RPMI8226 (cell line): ENCODE results near the gene FRAS1.
"Not testable (repeated sequence)": the region's sequence is repeated elsewhere in the genome, so short reads cannot be mapped to it uniquely, and the experiment has no call there.

ENCODE experiments used
- DNase-seq: peaks from one replicate; pipeline ENCODE4 v3.0.0-alpha.2; 2015

FRAS1 gene

GRCh38 chr4:78059524-78059889 lies 2.4 kb downstream of the FRAS1 start:
- DNase-seq, result peak; percentile 8

GRCh38 chr4:78059938-78060337 lies 2.8 kb downstream of the FRAS1 start:
- DNase-seq, result no peak

DNA sequence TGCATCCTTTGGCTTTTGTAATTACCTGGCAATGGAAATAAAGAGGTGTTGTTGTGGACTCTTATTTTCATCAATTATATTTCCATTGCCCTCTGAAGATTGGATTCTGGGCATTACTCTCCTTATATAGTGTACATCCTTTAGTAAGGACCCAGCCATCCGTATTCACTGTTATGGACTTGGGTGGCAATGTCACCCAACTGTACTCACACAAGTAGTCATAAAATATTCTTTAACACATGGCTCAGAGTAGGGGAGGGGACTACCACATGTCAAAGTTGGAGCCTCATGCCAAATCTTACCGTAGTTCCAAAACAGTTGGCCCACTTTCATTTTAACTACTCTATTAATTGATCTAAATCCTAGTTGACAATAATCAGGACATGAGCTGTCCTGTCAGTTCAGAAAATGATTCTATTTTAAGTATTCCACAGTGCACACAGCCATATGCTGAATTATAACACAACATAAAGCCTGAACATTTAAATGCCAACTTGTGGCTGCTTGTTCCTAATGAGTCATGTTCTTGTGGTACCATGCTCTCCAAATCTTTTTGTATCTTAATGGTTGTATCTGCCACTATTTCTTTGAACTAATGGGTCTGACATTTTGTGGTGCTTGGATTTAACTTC lies 4.9 kb downstream of the FRAS1 start:
- DNase-seq, result no peak

DNA sequence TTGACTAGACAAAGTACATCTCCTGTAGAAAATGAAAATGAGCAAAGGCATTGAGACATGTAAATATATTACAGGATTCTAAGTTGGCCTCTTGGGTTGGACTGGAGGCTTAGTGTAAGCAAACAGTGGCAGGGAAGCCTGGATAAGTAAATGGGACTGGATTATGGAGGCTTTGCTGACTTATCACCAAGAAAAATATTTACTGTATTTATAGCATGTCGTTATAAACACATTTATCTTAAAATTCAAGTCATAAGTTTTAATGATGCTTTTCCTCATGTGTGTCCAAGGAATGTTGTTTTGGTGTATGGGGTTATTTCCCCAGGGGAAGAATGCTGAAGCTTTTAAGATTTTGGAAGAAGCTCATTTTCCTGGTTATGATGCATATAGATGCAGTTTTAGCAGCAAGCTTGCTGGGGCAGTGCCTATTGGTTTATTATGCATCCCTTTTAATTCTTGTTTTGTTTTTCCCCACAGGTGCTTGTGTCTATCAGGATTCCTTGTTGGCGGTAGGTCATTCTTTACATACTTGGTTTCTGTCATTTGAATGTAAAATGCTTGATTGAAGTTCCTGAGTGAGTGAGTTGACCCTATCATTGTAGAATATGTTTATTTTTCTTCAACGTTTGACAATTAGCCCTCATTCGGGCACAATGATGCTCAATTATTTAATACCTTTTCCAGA lies 8.5 kb downstream of the FRAS1 start:
- DNase-seq, result no peak

GRCh38 chr4:78068481-78068880 lies 11.4 kb downstream of the FRAS1 start:
- no peak for DNase-seq

- no peak for DNase-seq
Observed at GRCh38 chr4:78069319-78069718, 12.2 kb downstream of the FRAS1 start.

DNA sequence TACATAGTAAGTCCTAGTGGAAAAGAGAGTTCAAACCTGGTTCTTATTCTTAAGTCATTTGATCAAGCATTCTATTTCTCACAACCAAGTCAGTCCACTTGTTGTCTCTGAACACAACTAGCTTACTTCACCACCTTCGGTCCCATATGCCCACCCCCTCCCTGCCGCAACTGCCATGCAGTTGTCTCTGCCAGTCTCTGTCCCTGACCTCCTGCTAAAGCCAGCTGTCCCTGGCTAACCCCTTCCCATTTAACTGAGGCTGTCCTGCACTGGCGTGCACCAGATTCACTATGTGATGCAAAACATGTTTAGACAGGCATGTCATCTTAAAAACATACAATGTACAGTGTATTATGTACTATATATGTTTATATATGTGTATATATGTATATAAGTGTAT lies 12.7 kb downstream of the FRAS1 start:
- DNase-seq, result no peak

- DNase-seq, result no peak
Observed at GRCh38 chr4:78070731-78071282, 13.7 kb downstream of the FRAS1 start.

DNA sequence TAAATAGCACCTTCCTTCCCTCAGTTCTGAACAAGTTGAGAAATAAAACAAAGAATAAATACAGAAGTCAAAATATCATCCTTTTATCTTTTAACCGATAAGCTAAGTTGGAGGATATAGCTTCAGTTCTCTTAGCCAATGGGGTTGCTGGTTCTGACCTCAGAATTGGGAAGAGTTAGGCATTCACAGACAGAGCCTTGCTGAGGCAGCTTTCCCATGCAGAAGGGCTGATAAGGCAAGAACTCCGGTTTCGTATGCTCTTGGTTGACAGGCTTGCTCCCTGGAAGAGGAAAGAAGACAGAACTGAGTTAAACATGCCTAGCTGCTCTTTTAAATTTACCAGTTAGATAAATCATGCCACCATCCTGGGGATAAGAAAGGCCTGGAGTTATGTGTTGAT lies 17.6 kb downstream of the FRAS1 start:
- DNase-seq, result no peak

- no peak for DNase-seq
Observed at GRCh38 chr4:78075986-78076385, 18.9 kb downstream of the FRAS1 start.

- DNase-seq, result no peak
Observed at GRCh38 chr4:78078101-78078500, 21.0 kb downstream of the FRAS1 start.

GRCh38 chr4:78079726-78080430 lies 22.8 kb downstream of the FRAS1 start:
- DNase-seq, result peak; percentile 8

GRCh38 chr4:78081541-78081940 lies 24.4 kb downstream of the FRAS1 start:
- no peak for DNase-seq

DNA sequence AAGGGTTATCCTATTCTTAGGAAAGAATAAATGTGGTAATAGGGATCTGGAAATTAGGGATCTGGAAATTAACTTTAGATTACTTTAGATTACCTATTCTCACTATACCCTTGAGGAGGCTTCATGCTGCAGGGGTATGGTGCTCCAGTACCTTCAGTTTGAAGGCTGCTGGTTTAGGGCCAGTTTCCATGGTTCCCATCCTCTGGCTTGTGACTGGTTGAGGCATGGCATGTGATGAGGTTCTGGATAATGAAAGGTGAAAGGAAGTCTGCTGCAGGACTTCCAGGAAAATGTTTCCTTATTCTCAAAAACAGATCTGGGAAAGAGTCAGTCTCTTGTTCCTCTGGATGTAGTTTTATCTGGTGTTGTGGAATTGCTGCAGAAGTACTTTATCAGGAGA lies 25.9 kb downstream of the FRAS1 start:
- DNase-seq, result no peak

- DNase-seq, result no peak
Observed at GRCh38 chr4:78091534-78091933, 34.4 kb downstream of the FRAS1 start.

- not testable (repeated sequence) for DNase-seq
Observed at GRCh38 chr4:78092350-78092749, 35.2 kb downstream of the FRAS1 start.

DNA sequence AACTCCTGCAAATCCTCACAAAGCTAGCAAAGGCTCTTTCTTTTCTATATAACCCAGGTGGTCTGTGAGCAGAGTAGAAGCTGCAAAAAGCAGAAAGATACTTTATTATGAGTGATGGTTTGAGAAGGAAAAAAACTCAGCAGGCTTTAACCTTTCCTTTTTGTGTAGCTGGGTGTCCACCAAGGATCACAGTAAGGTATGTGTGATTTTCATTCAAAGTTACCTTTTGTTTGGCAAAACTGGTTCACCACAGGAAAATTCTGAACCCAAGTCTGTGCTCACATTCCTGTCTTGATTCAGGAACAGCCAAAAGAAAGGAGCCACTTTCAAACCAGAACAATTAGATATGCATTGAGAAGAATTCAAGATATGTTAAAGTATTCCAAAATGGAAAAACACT lies 35.7 kb downstream of the FRAS1 start:
- no peak for DNase-seq

DNA sequence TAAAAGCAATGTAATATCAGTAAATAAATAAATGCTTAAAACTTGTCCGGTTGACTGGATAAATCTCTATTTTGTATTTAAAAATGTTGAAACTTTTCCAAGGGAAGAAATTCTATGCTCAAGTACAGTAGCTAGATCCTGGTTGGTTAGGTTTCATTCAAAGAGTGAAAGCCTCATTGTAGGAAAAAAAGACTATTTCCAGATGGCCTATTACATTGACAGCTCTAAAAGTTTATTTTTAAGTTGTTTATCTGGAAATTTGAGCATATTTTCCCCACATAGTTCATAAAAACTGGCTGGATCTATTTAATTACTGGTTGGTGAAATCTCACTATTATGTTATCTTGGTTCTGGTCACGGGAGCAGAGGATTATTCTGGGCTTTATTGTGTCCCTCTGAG lies 38.0 kb downstream of the FRAS1 start:
- DNase-seq, result no peak

GRCh38 chr4:78099058-78099457 lies 41.9 kb downstream of the FRAS1 start:
- DNase-seq, result no peak

- DNase-seq, result no peak
Observed at GRCh38 chr4:78100060-78100459, 42.9 kb downstream of the FRAS1 start.

GRCh38 chr4:78119698-78120097 lies 62.6 kb downstream of the FRAS1 start:
- no peak for DNase-seq

DNA sequence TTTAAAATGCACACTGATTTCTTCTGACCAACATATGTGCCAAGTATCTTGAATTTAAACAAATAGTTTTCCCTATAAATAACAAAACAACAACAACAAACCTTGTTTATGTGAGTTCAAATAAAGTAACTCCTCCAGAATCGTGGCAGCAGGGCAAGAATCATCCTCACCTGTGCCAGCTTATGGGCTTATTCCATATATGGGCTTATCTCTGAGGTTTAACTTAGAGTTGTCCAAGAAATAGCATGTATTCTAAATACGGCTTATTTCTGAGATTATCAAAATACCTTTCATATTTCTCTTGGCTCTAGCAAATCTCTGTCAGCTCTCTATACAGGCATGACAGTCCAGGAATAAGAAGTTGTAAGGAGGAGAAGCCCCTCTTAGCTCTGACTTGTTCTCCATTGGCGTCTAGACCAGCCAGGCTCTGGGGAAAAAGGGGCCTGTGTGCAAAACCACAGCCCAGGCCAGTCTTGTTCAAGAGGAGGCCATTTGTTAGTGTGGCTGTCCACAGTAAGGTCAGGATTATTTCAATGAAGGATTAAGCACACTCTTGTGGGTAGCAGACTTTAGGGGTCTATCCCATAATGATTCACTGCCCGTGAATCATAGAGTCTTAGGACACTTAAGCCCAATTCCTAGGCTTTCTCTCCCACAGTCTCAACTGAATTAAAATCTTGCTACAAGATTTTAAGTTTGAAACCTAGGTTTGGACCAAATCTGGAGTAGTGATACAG lies 63.2 kb downstream of the FRAS1 start:
- DNase-seq, result no peak

GRCh38 chr4:78121338-78121904 lies 64.3 kb downstream of the FRAS1 start:
- DNase-seq, result no peak
